Dermis blood vessel endothelial cell (primary cell): Measurements from ENCODE around the gene GLYATL3. TPM values are rescaled to one million over a fixed set of nuclear protein-coding genes. Genes with fewer than 3 reads are reported as not detected.
"Not testable (repeated sequence)": the region's sequence is repeated elsewhere in the genome, so short reads cannot be mapped to it uniquely, and the experiment has no call there.

Experiments
- DNase-seq: peaks from one replicate; pipeline ENCODE4 v3.0.0; 2010
- total RNA-seq: library from RNA; depleted of rRNA; stranded (reverse); fragments of >200 nt; gene quantifications from 2 replicates; pipeline ENCODE4 v1.2.3, GENCODE V29; 2014

The GLYATL3 gene
- not detected in 2 replicates for total RNA-seq

DNA sequence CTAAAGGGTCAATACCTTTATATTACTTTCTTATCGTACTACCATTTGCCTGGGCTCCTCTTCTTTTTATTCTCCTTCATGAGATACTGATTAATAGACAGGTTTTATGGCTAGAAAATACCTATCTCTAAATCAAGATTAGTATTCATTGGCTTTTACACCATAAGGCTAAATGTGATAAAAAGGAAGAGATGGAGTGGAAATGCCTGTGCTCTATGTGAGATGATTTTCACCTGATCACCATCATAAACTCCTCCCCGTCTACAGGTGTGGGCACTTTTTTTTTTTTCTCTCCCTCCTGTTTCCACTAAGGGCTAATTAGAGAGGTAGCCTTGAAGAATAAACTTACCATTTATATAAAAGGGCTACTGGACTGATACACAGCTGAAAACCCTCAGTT lies at the start of gene GLYATL3:
GLYATL3 (plus strand) TSS at position 301 of the 400 bp plus-strand sequence. CDS start 12,068 bp downstream, outside the sequence.
- no peak for DNase-seq

DNA sequence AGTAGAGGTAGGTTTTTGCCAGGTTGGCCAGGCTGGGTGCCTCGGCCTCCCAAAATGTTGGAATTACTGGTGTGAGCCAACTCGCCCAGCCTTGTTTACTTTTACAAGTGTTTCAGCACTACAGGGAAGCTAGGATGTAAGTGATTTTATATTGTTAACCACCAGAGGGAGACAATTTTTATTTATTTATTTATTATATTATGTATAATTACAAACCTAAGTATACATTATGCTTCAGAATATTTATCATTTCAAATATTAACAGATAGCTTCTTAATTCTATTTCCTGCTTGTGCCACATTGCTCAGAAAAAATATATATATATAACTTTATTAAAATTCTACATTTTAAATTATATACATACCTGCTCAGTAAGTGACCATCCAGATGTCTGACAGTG lies 46.5 kb upstream of the GLYATL3 start:
- peak; percentile 28 for DNase-seq

DNA sequence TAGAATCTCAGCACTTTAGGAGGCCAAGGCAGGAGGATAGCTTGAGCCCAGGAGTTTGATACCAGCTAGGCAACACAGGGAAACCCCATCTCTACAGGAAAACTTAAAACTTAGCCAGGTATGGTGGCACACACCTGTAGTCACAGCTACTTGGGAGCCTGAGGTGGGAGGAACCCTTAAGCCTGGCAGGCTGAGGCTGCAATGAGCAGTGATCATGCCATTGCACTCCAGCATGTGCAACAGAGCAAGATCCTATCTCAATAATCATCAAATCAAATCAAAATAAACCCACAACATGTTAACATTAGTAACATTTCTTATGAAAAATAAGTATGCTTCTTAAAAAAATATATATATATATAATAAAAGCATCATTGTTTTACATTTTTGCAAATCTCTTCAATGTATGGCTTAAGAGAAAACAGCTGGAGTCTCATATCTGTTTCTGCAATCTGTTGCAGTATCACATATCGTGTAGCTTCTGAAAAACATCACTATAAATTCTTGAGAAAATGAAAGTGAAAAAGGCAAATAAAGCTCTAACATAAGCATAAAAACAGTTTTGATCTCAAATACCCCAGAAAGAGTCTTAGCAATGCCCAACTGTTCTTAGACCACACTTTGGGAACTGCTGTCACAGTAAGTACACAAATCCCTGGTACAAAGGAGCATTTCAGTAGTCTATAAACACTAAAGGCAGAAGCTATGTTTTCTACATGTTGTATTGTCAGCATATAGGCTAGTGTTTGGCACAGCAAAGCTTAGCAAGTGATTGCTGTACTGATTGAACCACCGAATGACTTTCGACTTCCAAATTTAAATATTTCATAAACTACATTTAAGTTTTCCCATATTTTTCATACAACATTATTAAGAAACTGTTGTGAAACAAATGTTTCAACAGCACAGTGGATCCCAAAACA lies 44.7 kb upstream of the GLYATL3 start:
- DNase-seq = no peak

DNA sequence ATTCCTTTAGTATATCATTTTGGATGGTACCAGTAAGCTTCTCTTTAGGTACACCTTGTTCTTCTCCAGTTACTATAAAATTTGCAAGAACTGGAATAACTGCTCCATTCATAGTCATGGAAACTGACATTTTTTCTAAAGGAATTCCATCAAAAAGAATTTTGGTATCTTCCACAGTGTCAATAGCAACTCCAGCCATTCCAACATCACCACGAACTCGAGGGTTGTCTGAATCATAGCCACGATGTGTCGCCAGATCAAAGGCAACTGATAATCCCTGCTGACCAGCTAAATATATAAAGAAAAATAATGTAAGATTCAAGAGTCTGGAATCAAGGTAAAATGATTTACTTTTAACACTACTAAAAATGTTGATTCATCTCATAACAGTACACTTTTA lies 42.0 kb upstream of the GLYATL3 start:
- no peak for DNase-seq

DNA sequence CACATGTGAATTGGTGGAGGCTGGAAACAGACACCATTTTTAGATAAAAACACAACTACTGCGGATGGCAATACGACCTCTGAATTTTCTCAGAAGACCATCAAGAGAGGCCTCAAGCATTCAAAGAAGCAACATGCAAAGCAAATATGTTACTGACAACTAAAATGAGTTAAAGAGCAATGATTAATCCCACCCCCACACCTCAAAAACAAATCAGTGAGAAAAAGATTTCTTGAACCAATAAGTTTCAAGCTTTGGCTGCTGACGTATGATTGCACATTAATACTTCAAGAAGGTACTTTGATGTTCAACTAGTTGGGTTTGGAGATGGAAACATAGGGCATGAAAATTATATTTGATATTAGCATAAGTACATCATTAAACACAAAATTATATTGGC lies 37.7 kb upstream of the GLYATL3 start:
- peak; percentile 19 for DNase-seq

DNA sequence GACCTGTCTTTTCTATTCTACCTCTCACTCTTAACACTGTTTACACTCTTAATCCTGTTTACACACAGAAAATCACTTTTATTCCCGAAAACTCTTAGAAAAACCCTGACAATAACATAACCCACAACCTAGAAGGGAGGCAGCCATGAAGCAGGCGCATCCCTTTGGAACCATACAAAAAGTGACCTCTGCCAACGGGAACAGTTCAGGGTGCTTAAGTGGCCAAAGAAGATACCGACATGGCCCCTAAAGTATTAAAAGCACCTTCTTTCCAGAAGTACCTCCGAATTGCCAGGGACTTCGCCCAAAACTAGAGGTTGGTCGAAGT lies 37.2 kb upstream of the GLYATL3 start:
- no peak for DNase-seq

DNA sequence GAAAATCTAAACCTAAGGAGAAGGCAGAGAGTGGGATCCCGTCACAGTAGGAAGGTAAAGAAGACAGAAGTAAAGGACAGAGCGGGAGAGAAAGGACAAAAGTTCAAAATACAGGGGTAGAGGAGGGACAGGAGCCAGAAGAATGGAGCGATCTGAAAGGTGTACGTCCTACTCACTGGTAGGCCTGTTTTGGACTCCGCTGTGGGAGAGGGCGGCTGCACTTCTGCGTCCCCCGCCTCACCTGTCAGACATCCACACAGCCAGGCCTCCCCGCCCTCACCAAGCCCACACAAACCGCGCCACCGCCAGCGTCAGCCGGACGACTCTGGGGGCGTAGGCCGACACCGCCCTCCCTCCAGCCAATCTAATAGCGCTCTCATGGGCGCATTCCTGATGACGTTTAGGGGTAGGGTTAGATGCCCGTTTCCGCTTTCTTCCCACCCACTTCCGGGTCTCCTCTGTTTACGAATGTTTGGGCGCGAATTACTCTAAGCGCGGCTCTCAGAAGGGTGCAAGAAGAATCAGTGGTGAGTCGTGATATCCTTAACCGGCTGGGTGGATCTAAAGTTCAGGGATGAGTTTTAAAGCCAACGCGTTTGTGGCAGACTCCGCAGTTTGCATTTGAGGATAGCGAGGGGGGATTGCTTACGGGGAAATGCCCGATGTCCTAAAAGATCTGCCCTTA lies 36.7 kb upstream of the GLYATL3 start, which contains the start of the genes CENPQ and MMUT:
CENPQ (plus strand) TSS at position 444 of the 685 bp plus-strand sequence. CDS start 6,807 bp downstream, outside the sequence.
MMUT (minus strand) TSS at position 327 of the 685 bp plus-strand sequence. CDS start 3,787 bp downstream, outside the sequence.
- peak; percentile 97 for DNase-seq

DNA sequence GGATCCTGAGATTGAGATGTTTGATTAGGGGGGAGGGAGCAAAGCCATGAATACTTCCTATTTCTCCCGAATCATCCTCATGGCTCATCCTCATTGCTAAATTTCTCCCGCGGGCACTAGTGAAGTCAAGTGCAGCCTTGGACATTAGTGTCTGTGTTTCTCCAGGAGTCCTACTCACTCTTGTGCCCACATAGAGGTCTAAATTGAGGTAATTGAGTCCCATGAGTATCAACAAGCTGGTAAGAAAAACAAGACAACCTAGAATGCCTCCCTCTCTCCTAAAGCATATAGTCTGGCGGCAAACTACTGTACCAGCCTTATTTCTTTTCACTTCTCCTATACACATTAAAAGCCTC lies 36.1 kb upstream of the GLYATL3 start:
- no peak for DNase-seq

DNA sequence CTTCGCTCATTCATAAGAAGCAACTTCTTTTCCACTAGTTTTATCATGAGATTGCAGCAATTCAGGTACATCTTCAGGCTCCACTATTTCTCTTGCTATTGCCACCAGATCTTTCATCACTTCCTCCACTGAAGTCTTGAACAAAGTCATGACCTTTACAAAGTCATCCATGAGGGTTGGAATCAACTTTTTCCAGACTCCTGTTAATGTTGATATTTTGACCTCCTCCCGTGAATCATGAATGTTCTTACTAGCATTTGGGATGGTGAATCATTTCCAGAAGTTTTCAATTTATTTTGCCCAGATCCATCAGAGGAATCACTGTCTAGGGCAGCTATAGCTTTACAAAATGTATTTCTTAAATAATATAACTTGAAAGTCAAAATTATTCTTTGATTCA lies 35.0 kb upstream of the GLYATL3 start:
- DNase-seq = no peak

DNA sequence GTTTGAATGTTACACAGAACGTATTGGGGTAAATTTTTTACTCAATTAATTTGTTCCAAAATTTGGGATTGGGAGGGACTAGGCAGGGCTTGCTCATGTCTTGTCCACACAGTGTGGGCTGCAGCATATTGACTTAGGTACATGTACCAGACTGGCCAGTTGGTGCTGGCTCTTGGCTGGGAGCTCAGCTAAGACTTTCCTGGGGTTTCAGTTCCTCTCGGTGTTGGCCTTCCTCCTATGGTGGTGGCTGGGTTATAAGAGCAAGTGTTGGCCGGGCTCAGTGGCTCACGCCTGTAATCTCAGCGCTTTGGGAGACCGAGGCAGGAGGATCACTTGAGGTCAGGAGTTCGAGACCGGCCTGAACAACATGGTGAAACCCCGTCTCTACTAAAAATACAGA lies 31.7 kb upstream of the GLYATL3 start:
- no peak for DNase-seq

DNA sequence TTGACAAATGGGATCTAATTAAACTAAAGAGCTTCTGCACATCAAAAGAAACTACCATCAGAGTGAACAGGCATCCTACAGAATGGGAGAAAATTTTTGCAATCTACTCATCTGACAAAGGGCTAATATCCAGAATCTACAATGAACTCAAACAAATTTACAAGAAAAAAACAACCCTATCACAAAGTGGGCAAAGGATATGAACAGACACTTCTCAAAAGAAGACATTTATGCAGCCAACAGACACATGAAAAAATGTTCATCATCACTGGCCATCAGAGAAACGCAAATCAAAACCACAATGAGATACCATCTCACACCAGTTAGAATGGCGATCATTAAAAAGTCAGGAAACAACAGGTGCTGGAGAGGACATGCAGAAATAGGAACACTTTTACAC lies 23.2 kb upstream of the GLYATL3 start:
- not testable (repeated sequence) for DNase-seq

DNA sequence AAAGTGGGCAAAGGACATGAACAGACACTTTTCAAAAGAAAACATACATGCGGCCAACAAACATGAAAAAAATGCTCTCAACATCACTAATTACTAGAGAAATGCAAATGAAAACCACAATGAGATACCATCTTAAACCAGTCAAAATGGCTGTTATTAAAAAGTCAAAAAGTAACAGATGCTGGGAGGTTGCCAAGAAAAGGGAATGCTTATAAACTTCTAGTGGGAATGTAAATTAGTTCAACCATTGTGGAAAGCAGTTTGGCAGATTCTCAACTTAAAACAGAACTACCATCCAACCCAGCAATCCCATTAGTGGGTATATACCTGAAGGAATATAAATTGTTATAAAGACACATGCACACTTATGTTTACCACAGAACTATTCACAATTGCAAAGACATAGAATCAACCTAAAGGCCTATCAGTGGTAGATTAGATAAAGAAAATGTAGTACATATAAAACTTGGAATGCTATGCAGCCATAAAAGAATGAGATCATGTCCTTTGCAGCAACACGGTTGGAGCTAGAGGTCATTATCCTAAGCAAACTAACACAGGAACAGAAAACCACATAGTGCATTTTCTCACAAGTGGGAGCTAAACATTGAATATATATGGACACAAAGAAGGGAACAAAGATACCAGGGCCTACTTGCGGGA lies 20.3 kb upstream of the GLYATL3 start:
- DNase-seq = no peak

DNA sequence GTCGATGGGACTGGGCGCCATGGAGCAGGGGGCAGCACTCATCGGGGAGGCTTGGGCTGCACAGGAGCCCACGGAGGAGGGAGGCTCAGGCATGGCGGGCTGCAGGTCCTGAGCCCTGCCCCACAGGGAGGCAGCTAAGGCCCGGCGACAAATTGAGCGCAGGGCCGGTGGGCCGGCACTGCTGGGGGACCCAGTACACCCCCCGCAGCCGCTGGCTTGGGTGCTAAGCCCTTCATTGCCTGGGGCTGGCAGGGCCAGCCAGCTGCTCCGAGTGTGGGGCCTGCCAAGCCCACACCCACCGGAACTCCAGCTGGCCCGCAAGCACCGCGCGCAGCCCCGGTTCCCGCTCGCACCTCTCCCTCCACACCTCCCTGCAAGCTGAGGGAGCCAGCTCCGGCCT lies 17.9 kb upstream of the GLYATL3 start:
- DNase-seq = not testable (repeated sequence)

DNA sequence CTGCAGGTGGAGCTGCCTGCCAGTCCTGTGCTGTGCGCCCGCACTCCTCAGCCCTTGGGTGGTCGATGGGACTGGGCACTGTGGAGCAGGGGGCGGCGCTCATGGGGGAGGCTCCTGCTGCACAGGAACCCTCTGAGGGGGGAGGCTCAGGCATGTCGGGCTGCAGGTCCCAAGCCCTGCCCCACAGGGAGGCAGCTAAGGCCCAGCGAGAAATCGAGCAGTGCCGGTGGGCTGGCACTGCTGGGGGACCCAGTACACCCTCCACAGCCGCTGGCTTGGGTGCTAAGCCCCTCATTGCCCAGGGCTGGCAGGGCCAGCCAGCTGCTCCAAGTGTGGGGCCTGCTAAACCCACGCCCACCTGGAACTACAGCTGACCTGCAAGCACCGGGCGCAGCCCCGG lies 16.3 kb upstream of the GLYATL3 start:
- DNase-seq = not testable (repeated sequence)

DNA sequence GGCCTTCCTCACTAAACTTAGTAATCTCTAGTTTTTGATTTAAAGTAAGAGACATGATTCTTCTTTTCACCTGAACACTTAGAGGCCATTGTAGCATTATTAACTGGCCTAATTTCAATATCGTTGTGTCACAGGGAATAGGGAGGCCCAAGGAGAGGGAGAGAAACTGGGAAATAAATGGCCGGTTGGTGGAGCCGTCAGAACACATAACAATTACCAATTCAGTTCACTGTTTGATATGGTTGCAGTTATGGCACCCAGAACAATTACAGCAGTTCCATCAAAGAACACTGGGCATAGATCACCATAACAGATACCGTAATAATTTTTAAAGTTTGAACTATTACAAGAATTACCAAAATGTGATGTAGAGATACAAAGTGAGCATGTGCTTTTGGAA lies 9.1 kb upstream of the GLYATL3 start:
- no peak for DNase-seq

DNA sequence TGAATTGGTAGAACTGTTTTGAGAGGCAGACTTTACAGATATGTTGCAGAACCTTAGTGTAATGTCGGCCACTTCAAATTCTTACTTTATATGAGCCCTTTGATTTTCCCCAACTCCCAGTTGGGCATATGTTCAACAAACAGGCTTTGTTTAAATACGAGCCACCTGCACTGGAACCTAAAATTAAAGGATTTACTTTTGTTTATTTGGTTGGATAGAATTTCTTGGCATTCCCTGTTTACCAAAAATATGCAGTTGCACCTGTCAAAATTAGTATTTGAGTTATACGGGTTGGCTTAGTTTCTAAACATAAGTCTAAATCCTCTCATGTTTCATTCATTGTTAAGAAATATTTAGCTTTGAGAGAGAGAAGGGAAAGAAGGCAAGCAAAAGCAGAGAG lies 2.4 kb upstream of the GLYATL3 start:
- no peak for DNase-seq

DNA sequence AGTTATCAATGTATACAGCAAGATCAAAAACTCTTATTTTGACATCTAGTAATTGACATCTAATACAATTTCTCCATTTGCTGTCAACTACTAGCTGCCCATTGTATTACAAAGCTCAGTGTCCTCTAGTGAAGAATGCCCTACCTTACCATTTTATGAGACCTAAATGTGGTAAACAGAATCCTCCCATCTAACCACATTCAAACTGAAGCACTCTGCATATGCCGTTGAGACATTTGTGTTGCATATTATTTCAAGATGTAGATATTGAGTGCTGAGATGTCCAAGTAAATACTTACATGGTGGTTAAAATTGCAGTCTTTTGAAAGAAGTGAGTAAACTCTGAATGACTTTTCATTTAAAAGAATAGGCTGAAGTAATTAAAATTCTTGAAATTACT lies 597 bp upstream of the GLYATL3 start:
- DNase-seq = no peak

DNA sequence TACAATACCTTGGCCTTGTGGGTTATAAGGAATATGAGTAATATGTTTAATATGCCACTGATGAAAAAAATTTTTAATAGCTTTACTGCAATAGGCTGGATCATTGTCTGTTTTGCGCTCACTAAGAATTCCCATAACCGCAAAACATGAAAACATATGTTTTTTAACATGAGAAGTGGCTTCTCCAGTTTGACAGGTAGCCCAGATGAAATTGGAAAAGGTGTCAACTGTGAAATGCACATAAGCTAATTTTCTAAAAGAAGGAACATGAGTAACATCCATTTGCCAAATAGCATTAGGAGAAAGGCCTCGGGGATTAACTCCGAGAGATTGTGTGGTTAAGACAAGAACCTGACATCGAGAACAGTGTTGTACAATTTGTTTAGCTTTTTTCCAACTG lies 4.9 kb downstream of the GLYATL3 start:
- no peak for DNase-seq

DNA sequence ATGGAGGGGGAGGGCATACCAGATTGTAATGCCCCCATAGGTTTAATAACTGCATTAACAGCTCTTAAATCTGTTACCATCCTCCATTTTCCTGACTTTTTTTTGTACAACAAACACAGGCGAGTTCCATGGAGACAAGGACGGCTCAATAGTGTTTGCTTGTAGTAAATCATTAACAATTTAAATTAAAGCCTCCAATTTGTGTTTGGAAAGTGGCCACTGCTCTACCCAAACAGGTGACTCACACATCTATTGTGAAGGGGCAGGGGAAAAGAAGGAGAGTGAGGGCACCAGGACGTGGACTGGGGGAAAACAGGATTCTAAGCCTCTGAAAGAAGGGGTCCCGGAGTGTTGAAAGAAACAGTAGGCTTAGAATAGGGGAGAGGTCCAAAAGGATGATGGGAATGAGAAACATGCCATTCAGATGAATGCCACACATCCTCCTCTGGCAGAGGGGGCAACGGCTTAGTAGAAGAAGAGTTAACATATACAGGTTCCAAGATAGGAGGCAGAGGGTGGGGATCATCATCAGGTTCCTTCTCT lies 6.9 kb downstream of the GLYATL3 start:
- no peak for DNase-seq

DNA sequence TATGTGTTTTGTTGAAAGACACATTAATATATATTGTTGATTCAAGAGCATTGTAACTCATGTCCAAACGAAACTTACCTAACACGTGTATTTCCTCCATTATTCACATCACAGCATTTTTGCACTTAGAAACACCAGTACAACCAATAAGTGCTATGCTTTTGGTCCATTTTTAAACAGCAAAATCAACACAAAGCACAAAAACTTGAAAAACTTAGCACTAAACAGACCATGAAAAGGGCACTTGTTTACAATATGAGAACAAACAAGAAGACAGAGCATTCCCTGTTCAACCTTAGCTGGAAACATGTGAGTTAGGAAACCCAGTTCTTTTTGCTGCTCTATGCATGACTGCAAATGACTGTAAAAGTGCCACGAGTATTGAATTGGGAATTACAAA lies 9.6 kb downstream of the GLYATL3 start:
- no peak for DNase-seq

DNA sequence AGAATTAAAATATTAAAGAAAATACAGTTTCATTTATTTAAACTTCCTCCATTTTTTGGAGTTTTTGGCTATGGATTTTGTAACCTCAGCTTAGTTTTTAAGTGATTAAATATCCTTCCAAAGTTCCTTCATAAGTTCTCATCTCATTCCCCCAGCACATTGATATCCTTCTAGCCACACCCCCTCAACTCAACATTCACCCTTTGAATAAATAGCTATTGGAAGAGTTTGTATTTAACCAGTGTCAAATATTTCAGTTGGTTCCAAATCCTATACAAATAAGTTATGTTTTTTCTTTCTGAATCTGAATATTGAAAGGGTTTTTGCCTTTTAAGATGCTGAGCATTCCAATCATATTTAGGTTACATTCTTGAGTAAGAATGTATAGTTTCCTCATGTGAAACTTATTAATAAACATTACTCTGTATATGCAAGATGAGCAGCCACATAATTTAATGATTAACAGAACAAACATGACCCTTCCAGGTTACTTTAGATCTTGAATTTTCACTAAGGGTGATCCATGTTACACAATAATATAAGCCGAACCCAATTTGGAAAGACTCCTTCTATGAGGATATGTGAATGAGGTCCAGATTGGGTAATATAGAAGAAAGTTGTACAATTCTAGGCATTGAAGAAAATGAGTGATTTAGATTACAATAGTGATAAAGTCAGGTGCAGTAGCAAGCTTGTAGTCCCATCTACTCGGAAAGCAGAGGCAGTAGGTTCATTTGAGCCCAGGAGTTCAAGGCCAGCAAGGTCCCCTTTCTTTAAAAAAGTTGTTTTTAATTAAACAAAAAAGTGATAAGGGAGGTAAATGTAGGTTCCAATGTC lies 13.6 kb downstream of the GLYATL3 start:
- DNase-seq = no peak
